WTC11 (cell line): ENCODE results near the gene KHDC1L. TPM values are rescaled to one million over a fixed set of nuclear protein-coding genes. Genes with fewer than 3 reads are reported as not detected.

Experiments
- ATAC-seq: fragments of 200-7000 bp; cut with Tn5 transposase; 2 replicates; pipeline ENCODE4 v1.10.0; 2021; ENCODE audit warnings: mild to moderate bottlenecking, moderate library complexity
- CTCF ChIA-PET: fragments of 300-600 bp; sonication (Branson Sonifier 250); formaldehyde crosslinking; loops from one replicate; lab custom pipeline; 2021; ENCODE audit warnings: antibody characterized with exemption; lab: Charles Lee
- POLR2A ChIA-PET: fragments of 350-600 bp; sonication (Branson Sonifier 250); formaldehyde crosslinking; loops from one replicate; lab custom pipeline; 2021; ENCODE audit warnings: antibody characterized with exemption; lab: Charles Lee
- DNase-seq: peaks from one replicate; pipeline ENCODE4 v3.0.0; 2021; ENCODE audit warnings: low spot score
- H3K27ac Mint-ChIP-seq: 2 replicates; pipeline ENCODE4 v1.8.0; 2021; ENCODE audit warnings: mixed read lengths
- H3K27me3 Mint-ChIP-seq: 2 replicates; pipeline ENCODE4 v1.8.0; 2021; ENCODE audit warnings: low read depth, mild to moderate bottlenecking, moderate library complexity, mixed read lengths
- H3K36me3 Mint-ChIP-seq: 2 replicates; pipeline ENCODE4 v1.8.0; 2021; ENCODE audit warnings: mixed read lengths
- H3K4me1 Mint-ChIP-seq: 2 replicates; pipeline ENCODE4 v1.8.0; 2022; ENCODE audit warnings: mixed read lengths
- H3K4me3 Mint-ChIP-seq: 2 replicates; pipeline ENCODE4 v1.8.0; 2021; ENCODE audit warnings: mild to moderate bottlenecking, moderate library complexity, mixed read lengths
- H3K9me3 Mint-ChIP-seq: 2 replicates; pipeline ENCODE4 v1.8.0; 2021; ENCODE audit warnings: mixed read lengths
- ATF1 ChIP-seq: sonication (generic); formaldehyde crosslinking; IDR thresholded peaks from 2 replicates; pipeline ENCODE4 v1.8.1; 2023; ENCODE audit warnings: mild to moderate bottlenecking, moderate library complexity, missing genetic modification reagents
- CTCF ChIP-seq: fragments of 200-600 bp; IDR thresholded peaks from 2 replicates; pipeline ENCODE4 v1.8.0; 2022; ENCODE audit warnings: antibody characterized with exemption
- ETV6 ChIP-seq: sonication (generic); formaldehyde crosslinking; IDR thresholded peaks from 2 replicates; pipeline ENCODE4 v1.8.1; 2022; ENCODE audit warnings: mild to moderate bottlenecking, missing genetic modification reagents
- FOXP4 ChIP-seq: sonication (generic); formaldehyde crosslinking; IDR thresholded peaks from 2 replicates; pipeline ENCODE4 v1.8.0; 2022; ENCODE audit warnings: mild to moderate bottlenecking, missing genetic modification reagents
- HMGXB4 ChIP-seq: sonication (generic); formaldehyde crosslinking; IDR thresholded peaks from 2 replicates; pipeline ENCODE4 v1.8.1; 2023; ENCODE audit warnings: mild to moderate bottlenecking, moderate library complexity, missing genetic modification reagents
- MYBL2 ChIP-seq: sonication (generic); formaldehyde crosslinking; IDR thresholded peaks from 2 replicates; pipeline ENCODE4 v1.8.1; 2023; ENCODE audit warnings: mild to moderate bottlenecking, moderate library complexity, missing genetic modification reagents
- NR1H2 ChIP-seq: sonication (generic); formaldehyde crosslinking; IDR thresholded peaks from 2 replicates; pipeline ENCODE4 v1.9.0; 2021; ENCODE audit warnings: mild to moderate bottlenecking, moderate library complexity, missing genetic modification reagents
- NR2C2 ChIP-seq: sonication (generic); formaldehyde crosslinking; IDR thresholded peaks from 2 replicates; pipeline ENCODE4 v1.8.0; 2022; ENCODE audit warnings: mild to moderate bottlenecking, missing genetic modification reagents
- OVOL2 ChIP-seq: fragments of 250-450 bp; sonication (Bioruptor Pico); IDR thresholded peaks from 2 replicates; pipeline ENCODE4 v1.9.0; 2021; ENCODE audit warnings: mild to moderate bottlenecking, borderline replicate concordance
- SOX15 ChIP-seq: fragments of 250-450 bp; sonication (Bioruptor Pico); IDR thresholded peaks from 2 replicates; pipeline ENCODE4 v1.9.0; 2021; ENCODE audit warnings: mild to moderate bottlenecking
- SP1 ChIP-seq: sonication (generic); formaldehyde crosslinking; conservative IDR thresholded peaks from 2 replicates; pipeline ENCODE4 v1.8.1; 2022; ENCODE audit warnings: missing genetic modification reagents
- ZBTB21 ChIP-seq: sonication (generic); formaldehyde crosslinking; IDR thresholded peaks from 2 replicates; pipeline ENCODE4 v1.8.1; 2023; ENCODE audit warnings: mild to moderate bottlenecking, missing genetic modification reagents, borderline replicate concordance
- ZBTB43 ChIP-seq: sonication (generic); formaldehyde crosslinking; IDR thresholded peaks from 2 replicates; pipeline ENCODE4 v1.8.1; 2023; ENCODE audit warnings: mild to moderate bottlenecking, missing genetic modification reagents
- ZNF121 ChIP-seq: sonication (generic); formaldehyde crosslinking; IDR thresholded peaks from 2 replicates; pipeline ENCODE4 v1.8.0; 2023; ENCODE audit warnings: missing genetic modification reagents
- ZNF396 ChIP-seq: fragments of 250-450 bp; sonication (Bioruptor Pico); IDR thresholded peaks from 2 replicates; pipeline ENCODE4 v1.8.0; 2021; ENCODE audit warnings: mild to moderate bottlenecking, moderate library complexity, borderline replicate concordance
- ZNF416 ChIP-seq: fragments of 250-450 bp; sonication (Bioruptor Pico); IDR thresholded peaks from 2 replicates; pipeline ENCODE4 v1.9.0; 2021; ENCODE audit warnings: mild to moderate bottlenecking, inconsistent platforms
- ZNF425 ChIP-seq: fragments of 250-450 bp; sonication (Bioruptor Pico); conservative IDR thresholded peaks from 2 replicates; pipeline ENCODE4 v1.9.0; 2021; ENCODE audit warnings: mild to moderate bottlenecking
- total RNA-seq: library from RNA; stranded (reverse); gene quantifications from 3 replicates; pipeline ENCODE4 v1.2.3, GENCODE V29; 2021
- TF ChIP-seq, protein P1 (sequence below): sonication (generic); formaldehyde crosslinking; conservative IDR thresholded peaks from 2 replicates; pipeline ENCODE4 v1.8.1; 2022; ENCODE audit warnings: mild to moderate bottlenecking, missing genetic modification reagents
- TF ChIP-seq, protein P2 (sequence below): sonication (generic); formaldehyde crosslinking; conservative IDR thresholded peaks from 2 replicates; pipeline ENCODE4 v1.8.1; 2023; ENCODE audit warnings: mild to moderate bottlenecking, low read depth, missing genetic modification reagents, moderate library complexity

The KHDC1L gene
- total RNA-seq, 1 experiment from 2014 or later = 0.28 TPM

DNA sequence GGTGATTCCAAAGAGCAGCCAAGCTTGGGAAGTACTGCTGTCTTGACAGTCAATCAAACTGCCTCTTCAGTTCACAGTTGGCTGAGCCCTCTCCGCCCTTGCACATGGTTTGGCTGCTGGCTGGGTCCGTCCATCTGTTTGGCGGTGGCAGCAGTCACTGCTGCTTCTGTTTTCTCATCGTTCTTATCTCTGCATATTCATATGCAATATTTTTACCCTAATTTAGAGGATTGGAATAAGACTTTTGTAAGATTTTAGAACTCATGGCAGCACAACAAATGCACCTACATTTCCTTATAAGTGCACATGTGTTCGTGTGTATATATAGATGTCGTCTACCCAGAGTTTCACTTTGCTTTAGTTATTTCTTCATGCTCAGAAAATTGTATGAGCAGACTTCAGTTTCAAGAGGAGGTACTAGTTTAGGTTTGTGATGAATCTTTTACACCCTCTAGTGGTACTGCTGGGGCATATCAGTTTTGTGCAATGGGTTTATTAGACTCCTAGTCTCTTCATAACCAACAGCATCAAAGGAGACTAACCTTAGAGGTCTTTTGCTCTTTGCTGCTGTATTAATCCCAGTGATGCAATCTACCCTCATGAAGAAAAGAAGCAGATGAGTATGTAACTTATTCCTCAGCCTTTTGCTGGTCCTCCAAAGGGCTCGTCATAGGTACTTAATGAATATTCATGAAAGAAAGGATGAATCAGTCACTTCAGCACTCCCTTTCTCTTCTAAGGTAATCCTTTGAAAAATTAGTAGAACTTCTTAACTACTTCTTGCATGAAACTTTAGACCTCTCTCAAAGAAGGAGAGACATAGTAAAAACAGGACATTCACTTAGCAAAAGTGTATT lies 44.3 kb downstream of the KHDC1L start:
- ATAC-seq (peak; percentile 84), DNase-seq (no peak)
- CTCF ChIA-PET = interaction anchor here (0.6 to 1.0 kb wide), 2 partner anchors 11 to 27 kb away, joined by 3 read pairs; no protein-coding TSS in a partner anchor
- no peak overlapping the region for H3K4me3 Mint-ChIP-seq
- no peaks in the 10 kb centered on the region for H3K27me3 Mint-ChIP-seq
- H3K27ac Mint-ChIP-seq = no peak overlapping the region
- H3K36me3 Mint-ChIP-seq = no peaks in the 10 kb centered on the region
- peaks cover 18% of the 10 kb centered on the region for H3K4me1 Mint-ChIP-seq
- peak; percentile 80 for TF ChIP-seq CTCF
- TF ChIP-seq ZNF425 = no peak
- TF ChIP-seq, all 79 proteins: peak for 1
- no peaks in the 10 kb centered on the region for H3K9me3 Mint-ChIP-seq
- POLR2A ChIA-PET = no interaction called here

- no peak overlapping the region for H3K4me3 Mint-ChIP-seq
- H3K27me3 Mint-ChIP-seq = no peaks in the 10 kb centered on the region
- DNase-seq (no peak), ATAC-seq (no peak)
- H3K9me3 Mint-ChIP-seq = no peaks in the 10 kb centered on the region
- CTCF ChIA-PET = interaction anchor here (0.6 to 1.2 kb wide), 3 partner anchors 10 to 42 kb away, joined by 3 read pairs; no protein-coding TSS in a partner anchor
- H3K27ac Mint-ChIP-seq = no peak overlapping the region
- TF ChIP-seq ETV6 (CRISPR knock-in tag) (no peak), HMGXB4 (CRISPR knock-in tag) (no peak), ZNF121 (CRISPR knock-in tag) (no peak), ZNF416 (CRISPR knock-in tag) (no peak), SP1 (CRISPR knock-in tag) (no peak), ZBTB21 (CRISPR knock-in tag) (no peak), SOX15 (CRISPR knock-in tag) (no peak), FOXP4 (CRISPR knock-in tag) (no peak), ZNF396 (CRISPR knock-in tag) (no peak), OVOL2 (CRISPR knock-in tag) (no peak), ATF1 (CRISPR knock-in tag) (no peak), MYBL2 (CRISPR knock-in tag) (no peak), ZBTB43 (CRISPR knock-in tag) (no peak), NR1H2 (CRISPR knock-in tag) (no peak), NR2C2 (CRISPR knock-in tag) (no peak)
- TF ChIP-seq, protein P1, sequence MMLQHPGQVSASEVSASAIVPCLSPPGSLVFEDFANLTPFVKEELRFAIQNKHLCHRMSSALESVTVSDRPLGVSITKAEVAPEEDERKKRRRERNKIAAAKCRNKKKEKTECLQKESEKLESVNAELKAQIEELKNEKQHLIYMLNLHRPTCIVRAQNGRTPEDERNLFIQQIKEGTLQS = no peak
- TF ChIP-seq, protein P2, sequence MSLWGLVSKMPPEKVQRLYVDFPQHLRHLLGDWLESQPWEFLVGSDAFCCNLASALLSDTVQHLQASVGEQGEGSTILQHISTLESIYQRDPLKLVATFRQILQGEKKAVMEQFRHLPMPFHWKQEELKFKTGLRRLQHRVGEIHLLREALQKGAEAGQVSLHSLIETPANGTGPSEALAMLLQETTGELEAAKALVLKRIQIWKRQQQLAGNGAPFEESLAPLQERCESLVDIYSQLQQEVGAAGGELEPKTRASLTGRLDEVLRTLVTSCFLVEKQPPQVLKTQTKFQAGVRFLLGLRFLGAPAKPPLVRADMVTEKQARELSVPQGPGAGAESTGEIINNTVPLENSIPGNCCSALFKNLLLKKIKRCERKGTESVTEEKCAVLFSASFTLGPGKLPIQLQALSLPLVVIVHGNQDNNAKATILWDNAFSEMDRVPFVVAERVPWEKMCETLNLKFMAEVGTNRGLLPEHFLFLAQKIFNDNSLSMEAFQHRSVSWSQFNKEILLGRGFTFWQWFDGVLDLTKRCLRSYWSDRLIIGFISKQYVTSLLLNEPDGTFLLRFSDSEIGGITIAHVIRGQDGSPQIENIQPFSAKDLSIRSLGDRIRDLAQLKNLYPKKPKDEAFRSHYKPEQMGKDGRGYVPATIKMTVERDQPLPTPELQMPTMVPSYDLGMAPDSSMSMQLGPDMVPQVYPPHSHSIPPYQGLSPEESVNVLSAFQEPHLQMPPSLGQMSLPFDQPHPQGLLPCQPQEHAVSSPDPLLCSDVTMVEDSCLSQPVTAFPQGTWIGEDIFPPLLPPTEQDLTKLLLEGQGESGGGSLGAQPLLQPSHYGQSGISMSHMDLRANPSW = no peak
- no peaks in the 10 kb centered on the region for H3K36me3 Mint-ChIP-seq
- peaks cover 18% of the 10 kb centered on the region for H3K4me1 Mint-ChIP-seq
- POLR2A ChIA-PET = no interaction called here
These were observed 45.1 kb downstream of the KHDC1L start for GRCh38 chr6:73180076-73180738.
